K562 treated with DMSO at 1 percent for 24 hours (cell line): ENCODE data around the gene VGLL3. TPM values are rescaled to one million over a fixed set of nuclear protein-coding genes. Genes with fewer than 3 reads are reported as not detected.

ENCODE experiments used
- total RNA-seq: library from RNA; unstranded; fragments of 300-600 nt; gene quantifications from 2 replicates; pipeline ENCODE4 v1.2.3, GENCODE V29; 2022; ENCODE audit warnings: low read depth; ENCODE audit not compliant: insufficient read depth

VGLL3 gene, protein sequence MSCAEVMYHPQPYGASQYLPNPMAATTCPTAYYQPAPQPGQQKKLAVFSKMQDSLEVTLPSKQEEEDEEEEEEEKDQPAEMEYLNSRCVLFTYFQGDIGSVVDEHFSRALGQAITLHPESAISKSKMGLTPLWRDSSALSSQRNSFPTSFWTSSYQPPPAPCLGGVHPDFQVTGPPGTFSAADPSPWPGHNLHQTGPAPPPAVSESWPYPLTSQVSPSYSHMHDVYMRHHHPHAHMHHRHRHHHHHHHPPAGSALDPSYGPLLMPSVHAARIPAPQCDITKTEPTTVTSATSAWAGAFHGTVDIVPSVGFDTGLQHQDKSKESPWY
- 0.13 TPM in 1 of 2 replicates, not detected in the other for total RNA-seq

DNA sequence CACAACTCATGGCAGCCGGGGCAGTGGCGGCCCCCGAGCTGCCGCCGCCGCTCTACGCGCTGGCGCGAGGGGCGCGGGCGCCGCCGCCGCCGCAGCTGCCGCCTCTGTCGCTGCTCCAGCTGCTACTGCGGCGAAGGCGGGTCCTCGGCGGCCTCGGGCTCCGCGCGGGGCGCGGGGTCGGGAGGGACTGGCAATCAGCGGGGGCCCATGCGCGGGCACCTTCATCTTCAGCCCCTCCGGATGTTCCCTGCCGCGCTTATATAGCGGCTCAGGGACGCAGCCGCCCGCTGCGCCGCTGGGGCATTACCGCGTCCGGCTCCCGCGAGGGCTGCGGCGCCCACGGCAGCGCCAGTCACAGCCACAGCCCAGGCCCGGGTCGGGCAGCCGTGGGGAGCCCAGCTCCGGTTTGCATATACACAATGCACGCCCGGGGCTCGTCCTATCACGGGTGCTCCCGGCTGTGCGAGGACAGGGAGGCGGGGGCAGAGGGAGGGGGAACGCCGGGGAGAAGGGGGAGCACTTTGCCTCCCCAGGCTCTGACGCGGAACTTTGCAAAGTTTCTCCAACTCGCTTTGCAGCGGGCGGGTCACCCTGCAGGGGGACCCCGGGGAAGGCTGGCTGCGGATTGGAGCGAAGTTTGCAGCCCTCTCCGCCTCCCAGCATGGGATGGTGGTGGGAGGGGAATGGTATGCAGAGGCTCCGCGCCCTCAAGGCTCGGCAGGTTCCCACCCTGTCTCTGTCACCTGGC lies at the start of gene VGLL3:
Gene VGLL3 (minus strand): TSS at position 416 of the 748 bp plus-strand sequence. CDS start 406 bp downstream, at position 10.

Other genes starting within 250 kb of the VGLL3 start
- gene CHMP2B, start 236.2 kb upstream of the VGLL3 start, total RNA-seq: 15.6 and 17.1 TPM in 2 replicates